ENCODE results near the gene RBFOX1.
"Not testable (repeated sequence)": the region's sequence is repeated elsewhere in the genome, so short reads cannot be mapped to it uniquely, and the experiment has no call there.

RBFOX1 gene

GRCh38 chr16:7487574-7488323, 155.1 kb downstream of the RBFOX1 start:
- no peak for DNase-seq

GRCh38 chr16:7492122-7492521, 159.5 kb downstream of the RBFOX1 start:
- no peak for DNase-seq

GRCh38 chr16:7493133-7493532, 160.5 kb downstream of the RBFOX1 start:
- DNase-seq, result no peak

GRCh38 chr16:7497691-7498090, 165.0 kb downstream of the RBFOX1 start:
- no peak for DNase-seq

- no peak for DNase-seq
Measured at GRCh38 chr16:7501868-7502267, 169.2 kb downstream of the RBFOX1 start.

- DNase-seq, result not testable (repeated sequence)
Measured at GRCh38 chr16:7502591-7503157, 170.0 kb downstream of the RBFOX1 start.

GRCh38 chr16:7503666-7504065, 171.0 kb downstream of the RBFOX1 start:
- DNase-seq, result no peak

- no peak for DNase-seq
Measured at GRCh38 chr16:7504844-7505243, 172.2 kb downstream of the RBFOX1 start.

GRCh38 chr16:7505495-7505894, 172.8 kb downstream of the RBFOX1 start:
- no peak for DNase-seq

GRCh38 chr16:7506363-7506762, 173.7 kb downstream of the RBFOX1 start:
- DNase-seq, result no peak

GRCh38 chr16:7508656-7509055, 176.0 kb downstream of the RBFOX1 start:
- DNase-seq, result no peak

GRCh38 chr16:7509963-7510601, 177.4 kb downstream of the RBFOX1 start:
- no peak for DNase-seq

- no peak for DNase-seq
Measured at GRCh38 chr16:7511549-7512260, 179.1 kb downstream of the RBFOX1 start.

GRCh38 chr16:7512503-7512902, 179.9 kb downstream of the RBFOX1 start:
- DNase-seq, result no peak

- DNase-seq, result no peak
Measured at GRCh38 chr16:7513429-7513828, 180.8 kb downstream of the RBFOX1 start.

- DNase-seq, result no peak
Measured at GRCh38 chr16:7515543-7515942, 182.9 kb downstream of the RBFOX1 start.

GRCh38 chr16:7517496-7517895, 184.9 kb downstream of the RBFOX1 start:
- DNase-seq, result no peak

GRCh38 chr16:7518158-7518557, 185.5 kb downstream of the RBFOX1 start:
- DNase-seq, result no peak

GRCh38 chr16:7521834-7522233, 189.2 kb downstream of the RBFOX1 start:
- no peak for DNase-seq

- no peak for DNase-seq
Measured at GRCh38 chr16:7524419-7524818, 191.8 kb downstream of the RBFOX1 start.

- DNase-seq, result no peak
Measured at GRCh38 chr16:7526736-7527135, 194.1 kb downstream of the RBFOX1 start.

GRCh38 chr16:7532534-7532933, 199.9 kb downstream of the RBFOX1 start:
- DNase-seq, result no peak

- DNase-seq, result no peak
Measured at GRCh38 chr16:7534749-7535148, 202.1 kb downstream of the RBFOX1 start.

- no peak for DNase-seq
Measured at GRCh38 chr16:7541026-7541425, 208.4 kb downstream of the RBFOX1 start.

Data from NCI-H345 (cell line).